Activated CD4-positive, alpha-beta T cell treated with anti-CD3 and anti-CD28 coated beads, Interleukin-10, Interleukin-2, amounts not matched to agents 100 ng/mL and 50 ng/mL, durations not matched to agents 16 hours and 8 hours (primary cell): Measurements from ENCODE around the gene AQP5.

ENCODE experiments used
- DNase-seq: peaks from one replicate; pipeline ENCODE4 v3.0.0-alpha.2; 2020

AQP5 gene

GRCh38 chr12:49951411-49952240, 10.0 kb upstream of the AQP5 start:
- DNase-seq = no peak

- DNase-seq = no peak
Measured at GRCh38 chr12:49952391-49953055, 9.1 kb upstream of the AQP5 start.

- no peak for DNase-seq
Measured at GRCh38 chr12:49953151-49953550, 8.5 kb upstream of the AQP5 start.

GRCh38 chr12:49953961-49954846, 7.5 kb upstream of the AQP5 start:
- DNase-seq = no peak

- no peak for DNase-seq
Measured at GRCh38 chr12:49954863-49955830, 6.5 kb upstream of the AQP5 start.

GRCh38 chr12:49955899-49956662, 5.6 kb upstream of the AQP5 start:
- DNase-seq = no peak

- DNase-seq = no peak
Measured at GRCh38 chr12:49956663-49957569, 4.8 kb upstream of the AQP5 start.

GRCh38 chr12:49957570-49957967, 4.1 kb upstream of the AQP5 start:
- DNase-seq = no peak

- DNase-seq = no peak
Measured at GRCh38 chr12:49959685-49960473, 1.8 kb upstream of the AQP5 start.

- no peak for DNase-seq
Measured at GRCh38 chr12:49960474-49961110, 1.1 kb upstream of the AQP5 start.

- DNase-seq = no peak
Measured at GRCh38 chr12:49961993-49962764, 507 bp downstream of the AQP5 start.

GRCh38 chr12:49962861-49963765, 1.4 kb downstream of the AQP5 start:
- DNase-seq = no peak

GRCh38 chr12:49963976-49964815, 2.5 kb downstream of the AQP5 start:
- no peak for DNase-seq

GRCh38 chr12:49964849-49965624, 3.4 kb downstream of the AQP5 start:
- no peak for DNase-seq

- DNase-seq = no peak
Measured at GRCh38 chr12:49965836-49966235, 4.2 kb downstream of the AQP5 start.
